ENCODE data around the gene LTBP2.

DNA sequence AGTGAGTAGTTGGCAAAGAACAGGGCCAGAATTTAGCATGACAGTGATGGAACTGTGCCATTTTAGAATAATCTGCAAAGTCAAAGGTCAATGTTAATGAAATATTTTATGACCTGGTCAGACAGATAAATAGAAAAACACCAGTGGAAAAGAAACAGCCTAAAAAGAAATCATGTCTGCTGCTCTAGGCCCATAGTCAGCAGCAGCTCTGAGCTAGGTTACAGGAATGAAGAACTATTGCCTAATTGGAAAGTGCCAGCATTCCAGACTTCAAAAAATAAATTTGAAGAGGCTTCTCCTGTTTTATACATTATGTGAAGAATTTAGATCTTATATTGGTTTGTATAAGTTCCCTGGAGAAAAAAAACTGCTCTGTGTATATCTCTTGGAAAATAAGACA is 128.7 kb downstream of the LTBP2 start:
- TF ChIP-seq EZH2 (IDR thresholded peaks at IDR 0.05; ENCODE audit: low read length, unreplicated experiment): no peak
- TF ChIP-seq, protein P1, sequence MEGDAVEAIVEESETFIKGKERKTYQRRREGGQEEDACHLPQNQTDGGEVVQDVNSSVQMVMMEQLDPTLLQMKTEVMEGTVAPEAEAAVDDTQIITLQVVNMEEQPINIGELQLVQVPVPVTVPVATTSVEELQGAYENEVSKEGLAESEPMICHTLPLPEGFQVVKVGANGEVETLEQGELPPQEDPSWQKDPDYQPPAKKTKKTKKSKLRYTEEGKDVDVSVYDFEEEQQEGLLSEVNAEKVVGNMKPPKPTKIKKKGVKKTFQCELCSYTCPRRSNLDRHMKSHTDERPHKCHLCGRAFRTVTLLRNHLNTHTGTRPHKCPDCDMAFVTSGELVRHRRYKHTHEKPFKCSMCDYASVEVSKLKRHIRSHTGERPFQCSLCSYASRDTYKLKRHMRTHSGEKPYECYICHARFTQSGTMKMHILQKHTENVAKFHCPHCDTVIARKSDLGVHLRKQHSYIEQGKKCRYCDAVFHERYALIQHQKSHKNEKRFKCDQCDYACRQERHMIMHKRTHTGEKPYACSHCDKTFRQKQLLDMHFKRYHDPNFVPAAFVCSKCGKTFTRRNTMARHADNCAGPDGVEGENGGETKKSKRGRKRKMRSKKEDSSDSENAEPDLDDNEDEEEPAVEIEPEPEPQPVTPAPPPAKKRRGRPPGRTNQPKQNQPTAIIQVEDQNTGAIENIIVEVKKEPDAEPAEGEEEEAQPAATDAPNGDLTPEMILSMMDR (conservative IDR thresholded peaks at IDR 0.05; ENCODE audit: low read depth, low read length): no peak
